ENCODE results near the gene FASTK.

The FASTK gene

GRCh38 chr7:151118108-151119054 lies 37.8 kb upstream of the FASTK start:
- H3K4me3 ChIP-seq (ENCODE audit: insufficient read depth, low read depth, low read length, poor library complexity, severe bottlenecking): no peak overlapping the region
- H3K27me3 ChIP-seq (replicated peaks; ENCODE audit: control insufficient read depth, insufficient read depth, low read length, poor library complexity, severe bottlenecking): no peaks in the 10 kb centered on the region
- no peak for DNase-seq
- peaks cover 27% of the 10 kb centered on the region for H3K36me3 ChIP-seq (ENCODE audit: control insufficient read depth, insufficient read depth, low read length)
- no peaks in the 10 kb centered on the region for H3K9me3 ChIP-seq (ENCODE audit: control insufficient read depth, low read length)
- peaks cover 30% of the 10 kb centered on the region for H3K4me1 ChIP-seq (ENCODE audit: control insufficient read depth, insufficient read depth, low read length, poor library complexity, severe bottlenecking)
- peak overlapping the region; percentile 58 for H3K27ac ChIP-seq (ENCODE audit: insufficient read depth, low read length, poor library complexity, severe bottlenecking)

GRCh38 chr7:151117565-151117964 lies 37.0 kb upstream of the FASTK start:
- Histone ChIP-seq H3K36me3 (ENCODE audit: control insufficient read depth, insufficient read depth, low read length) (peaks cover 27% of the 10 kb centered on the region), H3K27ac (ENCODE audit: insufficient read depth, low read length, poor library complexity, severe bottlenecking) (peak overlapping the region; percentile 58), H3K4me1 (ENCODE audit: control insufficient read depth, insufficient read depth, low read length, poor library complexity, severe bottlenecking) (peaks cover 30% of the 10 kb centered on the region), H3K27me3 (replicated peaks; ENCODE audit: control insufficient read depth, insufficient read depth, low read length, poor library complexity, severe bottlenecking) (no peaks in the 10 kb centered on the region), H3K9me3 (ENCODE audit: control insufficient read depth, low read length) (no peaks in the 10 kb centered on the region), H3K4me3 (ENCODE audit: insufficient read depth, low read depth, low read length, poor library complexity, severe bottlenecking) (peak overlapping the region; percentile 29)
- DNase-seq: peak in 2 of 3 donors; percentile 31 to 44

GRCh38 chr7:151116603-151117440 lies 36.2 kb upstream of the FASTK start:
- Histone ChIP-seq H3K9me3 (ENCODE audit: control insufficient read depth, low read length) (no peaks in the 10 kb centered on the region), H3K4me3 (ENCODE audit: insufficient read depth, low read depth, low read length, poor library complexity, severe bottlenecking) (peak overlapping the region; percentile 29), H3K27ac (ENCODE audit: insufficient read depth, low read length, poor library complexity, severe bottlenecking) (peak overlapping the region; percentile 58), H3K27me3 (replicated peaks; ENCODE audit: control insufficient read depth, insufficient read depth, low read length, poor library complexity, severe bottlenecking) (no peaks in the 10 kb centered on the region), H3K4me1 (ENCODE audit: control insufficient read depth, insufficient read depth, low read length, poor library complexity, severe bottlenecking) (peaks cover 30% of the 10 kb centered on the region), H3K36me3 (ENCODE audit: control insufficient read depth, insufficient read depth, low read length) (peaks cover 22% of the 10 kb centered on the region)
- no peak for DNase-seq

- Histone ChIP-seq H3K27ac (ENCODE audit: insufficient read depth, low read length, poor library complexity, severe bottlenecking) (peak overlapping the region; percentile 33), H3K36me3 (ENCODE audit: control insufficient read depth, insufficient read depth, low read length) (peaks cover 16% of the 10 kb centered on the region), H3K4me3 (ENCODE audit: insufficient read depth, low read depth, low read length, poor library complexity, severe bottlenecking) (peak overlapping the region; percentile 17), H3K4me1 (ENCODE audit: control insufficient read depth, insufficient read depth, low read length, poor library complexity, severe bottlenecking) (peaks cover 30% of the 10 kb centered on the region), H3K9me3 (ENCODE audit: control insufficient read depth, low read length) (no peaks in the 10 kb centered on the region), H3K27me3 (replicated peaks; ENCODE audit: control insufficient read depth, insufficient read depth, low read length, poor library complexity, severe bottlenecking) (no peaks in the 10 kb centered on the region)
- no peak for DNase-seq
Observed at GRCh38 chr7:151115836-151116418, 35.3 kb upstream of the FASTK start.

GRCh38 chr7:151115121-151115835 lies 34.7 kb upstream of the FASTK start:
- Histone ChIP-seq H3K27ac (ENCODE audit: insufficient read depth, low read length, poor library complexity, severe bottlenecking) (no peak overlapping the region), H3K9me3 (ENCODE audit: control insufficient read depth, low read length) (no peaks in the 10 kb centered on the region), H3K27me3 (replicated peaks; ENCODE audit: control insufficient read depth, insufficient read depth, low read length, poor library complexity, severe bottlenecking) (no peaks in the 10 kb centered on the region), H3K36me3 (ENCODE audit: control insufficient read depth, insufficient read depth, low read length) (peaks cover 10% of the 10 kb centered on the region), H3K4me1 (ENCODE audit: control insufficient read depth, insufficient read depth, low read length, poor library complexity, severe bottlenecking) (peaks cover 30% of the 10 kb centered on the region), H3K4me3 (ENCODE audit: insufficient read depth, low read depth, low read length, poor library complexity, severe bottlenecking) (peak overlapping the region; percentile 17)
- no peak for DNase-seq

GRCh38 chr7:151114151-151115090 lies 33.8 kb upstream of the FASTK start:
- no peaks in the 10 kb centered on the region for H3K9me3 ChIP-seq (ENCODE audit: control insufficient read depth, low read length)
- no peak overlapping the region for H3K4me3 ChIP-seq (ENCODE audit: insufficient read depth, low read depth, low read length, poor library complexity, severe bottlenecking)
- H3K27ac ChIP-seq (ENCODE audit: insufficient read depth, low read length, poor library complexity, severe bottlenecking): no peak overlapping the region
- H3K4me1 ChIP-seq (ENCODE audit: control insufficient read depth, insufficient read depth, low read length, poor library complexity, severe bottlenecking): peaks cover 30% of the 10 kb centered on the region
- peaks cover 10% of the 10 kb centered on the region for H3K36me3 ChIP-seq (ENCODE audit: control insufficient read depth, insufficient read depth, low read length)
- no peak for DNase-seq
- H3K27me3 ChIP-seq (replicated peaks; ENCODE audit: control insufficient read depth, insufficient read depth, low read length, poor library complexity, severe bottlenecking): no peaks in the 10 kb centered on the region

- no peak overlapping the region for H3K4me3 ChIP-seq (ENCODE audit: insufficient read depth, low read depth, low read length, poor library complexity, severe bottlenecking)
- no peaks in the 10 kb centered on the region for H3K9me3 ChIP-seq (ENCODE audit: control insufficient read depth, low read length)
- H3K4me1 ChIP-seq (ENCODE audit: control insufficient read depth, insufficient read depth, low read length, poor library complexity, severe bottlenecking): peaks cover 30% of the 10 kb centered on the region
- H3K27me3 ChIP-seq (replicated peaks; ENCODE audit: control insufficient read depth, insufficient read depth, low read length, poor library complexity, severe bottlenecking): no peaks in the 10 kb centered on the region
- H3K27ac ChIP-seq (ENCODE audit: insufficient read depth, low read length, poor library complexity, severe bottlenecking): no peak overlapping the region
- no peak for DNase-seq
- H3K36me3 ChIP-seq (ENCODE audit: control insufficient read depth, insufficient read depth, low read length): peaks cover under 1% of the 10 kb centered on the region
Observed at GRCh38 chr7:151113344-151114150, 32.9 kb upstream of the FASTK start.

- Histone ChIP-seq H3K9me3 (ENCODE audit: control insufficient read depth, low read length) (no peaks in the 10 kb centered on the region), H3K4me1 (ENCODE audit: control insufficient read depth, insufficient read depth, low read length, poor library complexity, severe bottlenecking) (peaks cover 9% of the 10 kb centered on the region), H3K27me3 (replicated peaks; ENCODE audit: control insufficient read depth, insufficient read depth, low read length, poor library complexity, severe bottlenecking) (no peaks in the 10 kb centered on the region), H3K4me3 (ENCODE audit: insufficient read depth, low read depth, low read length, poor library complexity, severe bottlenecking) (no peak overlapping the region), H3K36me3 (ENCODE audit: control insufficient read depth, insufficient read depth, low read length) (no peaks in the 10 kb centered on the region), H3K27ac (ENCODE audit: insufficient read depth, low read length, poor library complexity, severe bottlenecking) (no peak overlapping the region)
- peak; percentile 51 to 56 (median 54) for DNase-seq
Observed at GRCh38 chr7:151110941-151111645, 30.5 kb upstream of the FASTK start.
